Left ventricle myocardium inferior (tissue), 1 donor: ENCODE data around the gene FHIT. TPM values are rescaled to one million over a fixed set of nuclear protein-coding genes. Genes with fewer than 3 reads are reported as not detected.

ENCODE experiments used
- DNase-seq: peaks from one replicate; pipeline ENCODE4 v3.0.0-alpha.2; 2020
- H3K27ac ChIP-seq: fragments of 200-600 bp; replicated peaks from 2 replicates; pipeline ENCODE4 v1.8.0; 2021
- H3K27me3 ChIP-seq: fragments of 200-600 bp; 2 replicates; pipeline ENCODE4 v1.8.0; 2021; ENCODE audit warnings: low read depth
- H3K36me3 ChIP-seq: fragments of 200-600 bp; 2 replicates; pipeline ENCODE4 v1.8.0; 2021
- H3K4me1 ChIP-seq: fragments of 200-600 bp; 2 replicates; pipeline ENCODE4 v1.8.0; 2021
- H3K4me3 ChIP-seq: fragments of 200-600 bp; 2 replicates; pipeline ENCODE4 v1.8.0; 2021; ENCODE audit warnings: mild to moderate bottlenecking, moderate library complexity
- H3K9me3 ChIP-seq: fragments of 200-600 bp; replicated peaks from 2 replicates; pipeline ENCODE4 v1.8.0; 2021
- intact Hi-C: fragments of 100-400 bp; cut with micrococcal nuclease; formaldehyde crosslinking; loops from one replicate; pipeline ENCODE4 v1.11.0; 2022
- total RNA-seq: library from RNA; stranded (reverse); fragmentation: NEBNext Ultra II Directional; extraction: Animal tissue kit (Norgen Biotek cat#: 25700); gene quantifications from one replicate; pipeline ENCODE4 v1.2.1, GENCODE V29; 2021
- TF ChIP-seq, protein P1 (sequence below): fragments of 200-600 bp; IDR thresholded peaks from 2 replicates; pipeline ENCODE4 v1.8.0; 2021; ENCODE audit warnings: antibody characterized with exemption, mild to moderate bottlenecking, borderline replicate concordance
- donor health status: DM: no; HTN: yes; CAD: no; lungs with severe emphysema.

The FHIT gene
- total RNA-seq, 1 donor from 2014 or later = 16.0 TPM

DNA sequence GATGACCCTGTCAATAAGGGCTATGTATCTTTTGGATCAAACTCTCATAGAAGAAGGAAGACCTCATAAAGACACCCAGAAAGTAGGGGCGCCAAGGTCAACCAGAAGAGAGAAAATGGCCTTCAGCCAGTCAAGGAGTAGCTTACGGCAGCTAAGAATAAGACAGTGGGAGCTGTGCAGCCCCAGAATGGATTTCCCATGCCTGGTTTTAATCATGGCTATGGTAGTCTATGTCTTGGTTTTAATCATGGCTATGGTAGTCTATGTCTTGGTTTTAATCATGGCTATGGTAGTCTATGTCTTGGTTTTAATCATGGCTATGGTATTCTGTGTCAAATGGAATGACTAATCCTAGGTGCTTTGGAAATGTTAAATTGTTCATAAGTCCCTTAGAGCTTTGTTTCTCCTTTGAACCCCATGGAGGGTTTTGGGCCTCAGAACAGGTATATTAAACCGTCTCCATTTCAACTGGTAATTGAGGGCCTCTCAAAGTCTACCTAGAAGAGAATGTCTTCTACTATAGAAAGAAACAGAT lies 1459.4 kb downstream of the FHIT start:
- Histone ChIP-seq H3K36me3 (no peaks in the 10 kb centered on the region), H3K4me3 (no peak overlapping the region), H3K4me1 (peaks cover 9% of the 10 kb centered on the region), H3K9me3 (no peaks in the 10 kb centered on the region), H3K27me3 (no peaks in the 10 kb centered on the region), H3K27ac (no peak overlapping the region)
- TF ChIP-seq, protein P1, sequence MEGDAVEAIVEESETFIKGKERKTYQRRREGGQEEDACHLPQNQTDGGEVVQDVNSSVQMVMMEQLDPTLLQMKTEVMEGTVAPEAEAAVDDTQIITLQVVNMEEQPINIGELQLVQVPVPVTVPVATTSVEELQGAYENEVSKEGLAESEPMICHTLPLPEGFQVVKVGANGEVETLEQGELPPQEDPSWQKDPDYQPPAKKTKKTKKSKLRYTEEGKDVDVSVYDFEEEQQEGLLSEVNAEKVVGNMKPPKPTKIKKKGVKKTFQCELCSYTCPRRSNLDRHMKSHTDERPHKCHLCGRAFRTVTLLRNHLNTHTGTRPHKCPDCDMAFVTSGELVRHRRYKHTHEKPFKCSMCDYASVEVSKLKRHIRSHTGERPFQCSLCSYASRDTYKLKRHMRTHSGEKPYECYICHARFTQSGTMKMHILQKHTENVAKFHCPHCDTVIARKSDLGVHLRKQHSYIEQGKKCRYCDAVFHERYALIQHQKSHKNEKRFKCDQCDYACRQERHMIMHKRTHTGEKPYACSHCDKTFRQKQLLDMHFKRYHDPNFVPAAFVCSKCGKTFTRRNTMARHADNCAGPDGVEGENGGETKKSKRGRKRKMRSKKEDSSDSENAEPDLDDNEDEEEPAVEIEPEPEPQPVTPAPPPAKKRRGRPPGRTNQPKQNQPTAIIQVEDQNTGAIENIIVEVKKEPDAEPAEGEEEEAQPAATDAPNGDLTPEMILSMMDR = no peak
- DNase-seq = no peak
- intact Hi-C loops = no loop called here

DNA sequence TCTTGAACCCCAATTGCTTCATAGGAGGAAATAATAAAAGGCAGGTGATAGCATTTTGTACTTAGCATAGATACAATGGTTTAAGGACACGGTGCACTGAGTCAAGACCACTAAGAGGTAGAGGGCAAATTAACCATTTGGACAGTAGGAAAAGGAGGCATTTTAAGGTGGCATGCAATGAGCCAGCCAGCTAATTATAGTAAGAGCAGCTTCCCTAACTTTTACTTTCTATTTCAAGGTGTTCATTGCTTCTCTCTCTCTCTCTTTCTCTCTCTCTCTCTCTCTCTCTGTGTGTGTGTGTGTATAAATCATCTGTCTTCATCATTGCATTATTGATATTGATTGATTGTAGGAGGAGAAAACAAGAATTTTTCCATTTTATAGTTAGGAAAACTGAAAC lies 1461.0 kb downstream of the FHIT start:
- Histone ChIP-seq H3K9me3 (no peaks in the 10 kb centered on the region), H3K4me1 (peaks cover 9% of the 10 kb centered on the region), H3K27me3 (no peaks in the 10 kb centered on the region), H3K4me3 (no peak overlapping the region), H3K27ac (no peak overlapping the region), H3K36me3 (no peaks in the 10 kb centered on the region)
- no peak for DNase-seq
- TF ChIP-seq, protein P1 = no peak
- intact Hi-C loops = no loop called here

DNA sequence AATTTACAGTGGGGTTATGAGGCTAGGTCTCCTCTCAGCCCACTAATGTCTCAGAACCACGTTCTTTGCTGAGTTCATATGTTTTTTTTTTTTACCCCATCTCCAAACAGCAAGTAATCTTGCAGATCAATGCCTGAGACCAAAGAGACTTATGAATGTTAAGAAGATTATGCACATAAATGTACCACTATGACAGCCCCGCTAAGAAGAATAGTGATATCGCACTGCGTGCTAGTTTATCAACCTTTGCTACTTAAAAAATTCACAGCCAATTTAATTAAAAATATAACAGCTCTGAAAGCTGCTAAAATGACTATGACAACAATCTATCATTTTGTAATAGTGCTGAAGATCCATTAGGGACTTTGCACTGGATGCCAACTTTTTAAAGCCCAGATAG lies 1462.5 kb downstream of the FHIT start:
- no peak for DNase-seq
- TF ChIP-seq, protein P1 = no peak
- no peak overlapping the region for H3K4me3 ChIP-seq
- intact Hi-C loops = no loop called here
- H3K36me3 ChIP-seq = no peaks in the 10 kb centered on the region
- H3K27ac ChIP-seq = no peak overlapping the region
- H3K27me3 ChIP-seq = no peaks in the 10 kb centered on the region
- no peaks in the 10 kb centered on the region for H3K9me3 ChIP-seq
- H3K4me1 ChIP-seq = peaks cover 9% of the 10 kb centered on the region

DNA sequence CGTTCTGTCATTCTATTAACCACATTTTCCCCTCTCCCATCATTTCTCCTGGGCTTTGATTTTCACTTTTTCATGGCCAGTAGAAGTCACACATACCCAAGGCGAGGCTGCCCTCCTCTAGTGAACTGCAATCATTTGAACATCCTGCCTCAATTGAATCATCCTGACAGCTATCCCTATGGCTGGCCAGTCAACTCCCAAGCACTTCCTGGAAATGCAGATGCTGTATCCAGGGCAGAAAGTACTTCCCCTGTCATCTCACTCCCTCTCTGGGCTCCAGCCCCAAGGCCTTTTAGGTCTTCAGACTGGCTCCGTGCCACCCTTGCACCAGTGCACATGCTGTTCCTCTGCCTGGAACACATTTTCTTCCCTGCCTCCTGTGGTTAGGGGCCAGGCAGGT lies 1463.1 kb downstream of the FHIT start:
- no peak for DNase-seq
- TF ChIP-seq, protein P1 = no peak
- Histone ChIP-seq H3K27ac (no peak overlapping the region), H3K36me3 (no peaks in the 10 kb centered on the region), H3K27me3 (no peaks in the 10 kb centered on the region), H3K4me1 (peaks cover 9% of the 10 kb centered on the region), H3K4me3 (no peak overlapping the region), H3K9me3 (no peaks in the 10 kb centered on the region)
- intact Hi-C loops = no loop called here

DNA sequence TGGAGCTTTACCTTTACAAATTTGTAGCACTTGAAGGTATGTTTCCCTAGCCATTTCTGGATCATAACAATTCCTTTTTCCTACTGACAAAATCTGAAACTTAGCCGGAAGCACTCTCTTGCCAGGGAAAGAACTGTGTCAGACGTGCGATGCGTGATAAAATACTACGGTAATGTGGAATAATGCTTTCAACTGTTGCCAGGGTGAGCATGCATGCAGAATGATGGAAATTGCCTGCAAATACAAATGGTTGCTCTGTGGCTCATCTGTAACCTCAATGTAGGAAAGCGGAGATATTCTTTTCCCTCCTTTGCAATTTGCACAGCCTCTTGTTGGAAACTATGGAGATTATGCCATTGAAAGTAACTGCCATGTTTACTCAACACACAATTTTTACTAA lies 1464.9 kb downstream of the FHIT start:
- no peak for DNase-seq
- Histone ChIP-seq H3K4me1 (peaks cover 9% of the 10 kb centered on the region), H3K4me3 (no peak overlapping the region), H3K36me3 (no peaks in the 10 kb centered on the region), H3K27me3 (no peaks in the 10 kb centered on the region), H3K9me3 (no peaks in the 10 kb centered on the region), H3K27ac (no peak overlapping the region)
- TF ChIP-seq, protein P1 = no peak
- intact Hi-C loops = no loop called here

DNA sequence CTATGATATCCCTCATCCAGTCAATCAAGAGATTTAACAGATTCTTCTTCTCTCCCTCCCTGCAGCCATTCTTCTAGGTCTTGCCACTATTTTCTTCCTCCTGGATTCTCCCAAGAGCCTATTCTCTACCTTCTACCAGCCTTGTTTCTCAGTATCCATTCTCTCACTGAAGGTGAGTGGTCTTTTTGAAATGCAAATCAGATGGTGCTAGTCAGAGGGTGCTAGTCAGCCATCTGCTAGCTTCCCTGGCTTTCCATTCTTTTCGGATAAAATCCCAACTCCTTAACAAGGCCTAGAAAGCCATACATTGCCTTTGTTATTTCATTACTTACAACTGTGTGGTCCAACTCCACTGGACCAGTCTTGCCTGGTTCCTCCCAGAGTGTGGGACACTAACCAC lies 1467.1 kb downstream of the FHIT start:
- no peak overlapping the region for H3K27ac ChIP-seq
- TF ChIP-seq, protein P1 = no peak
- no peaks in the 10 kb centered on the region for H3K36me3 ChIP-seq
- H3K9me3 ChIP-seq = no peaks in the 10 kb centered on the region
- no peaks in the 10 kb centered on the region for H3K4me1 ChIP-seq
- no peaks in the 10 kb centered on the region for H3K27me3 ChIP-seq
- H3K4me3 ChIP-seq = no peak overlapping the region
- intact Hi-C loops = no loop called here
- no peak for DNase-seq
